HG03439 (cell line): Measurements from ENCODE around the gene NFE2L1.
"Not testable (repeated sequence)": the region's sequence is repeated elsewhere in the genome, so short reads cannot be mapped to it uniquely, and the experiment has no call there.

ENCODE experiments used
- ATAC-seq: cut with Tn5 transposase; IDR thresholded peaks from one replicate; pipeline ENCODE4 v1.9.1; 2021; ENCODE audit warnings: mild to moderate bottlenecking, moderate library complexity; ENCODE audit not compliant: unreplicated experiment

Gene NFE2L1

DNA sequence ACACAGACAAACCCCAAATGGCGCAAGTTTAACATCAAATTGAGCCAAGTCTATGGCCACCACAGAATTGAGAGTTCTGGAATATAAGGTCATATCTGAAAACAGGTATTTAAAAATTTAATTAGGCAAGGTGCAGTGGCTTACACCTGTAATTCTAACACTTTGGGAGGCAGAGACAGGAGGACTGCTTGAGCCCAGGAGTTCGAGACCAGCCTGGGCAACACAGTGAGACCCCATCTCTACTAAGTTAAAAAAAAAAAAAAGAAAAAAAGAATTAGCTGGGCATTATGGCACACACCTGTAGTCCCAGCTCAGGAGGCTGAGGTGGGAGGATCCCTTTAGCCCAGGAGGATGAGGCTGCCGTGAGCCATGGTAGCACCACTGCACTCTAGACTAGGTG is 19.1 kb downstream of the NFE2L1 start:
- ATAC-seq: no peak

DNA sequence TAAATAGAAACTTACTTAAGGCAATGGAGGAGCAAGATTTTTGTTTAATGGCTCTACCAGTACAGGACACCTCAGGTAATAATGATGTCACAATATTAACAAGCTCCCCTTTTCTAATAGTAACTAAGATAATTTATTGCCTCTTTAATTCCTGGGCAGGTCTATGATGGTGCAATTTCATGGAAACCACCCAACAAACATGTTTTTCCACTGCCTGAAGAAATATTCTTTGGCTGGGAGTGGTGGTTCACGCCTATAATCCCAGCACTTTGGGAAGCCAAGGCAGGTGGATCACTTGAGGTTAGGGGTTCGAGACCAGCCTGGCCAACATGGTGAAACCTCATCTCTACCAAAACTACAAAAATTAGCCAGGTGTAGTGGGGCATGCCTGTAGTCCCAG is 19.6 kb downstream of the NFE2L1 start:
- not testable (repeated sequence) for ATAC-seq

DNA sequence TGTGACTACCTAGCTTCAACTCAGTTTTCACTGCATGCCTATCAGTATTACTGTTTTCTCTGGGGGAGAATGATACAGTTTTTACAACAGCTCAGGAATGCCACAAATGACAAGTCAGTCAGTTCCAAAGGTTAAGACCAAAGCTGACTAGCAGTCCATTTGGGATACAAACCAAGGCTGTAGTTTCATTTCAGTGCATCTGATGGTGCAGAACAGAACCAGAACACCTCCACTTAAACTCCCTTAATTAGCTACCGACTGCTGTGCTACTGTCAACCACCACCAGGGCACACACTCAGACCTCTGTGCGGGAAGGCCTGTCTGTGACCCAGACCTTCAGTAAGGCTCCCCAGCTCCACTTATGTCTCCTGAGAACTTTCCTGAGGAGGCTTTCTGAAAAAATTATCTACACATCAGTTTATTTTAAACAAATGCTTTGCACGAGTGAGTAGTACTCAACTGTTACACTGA is 20.4 kb downstream of the NFE2L1 start:
- ATAC-seq: no peak

DNA sequence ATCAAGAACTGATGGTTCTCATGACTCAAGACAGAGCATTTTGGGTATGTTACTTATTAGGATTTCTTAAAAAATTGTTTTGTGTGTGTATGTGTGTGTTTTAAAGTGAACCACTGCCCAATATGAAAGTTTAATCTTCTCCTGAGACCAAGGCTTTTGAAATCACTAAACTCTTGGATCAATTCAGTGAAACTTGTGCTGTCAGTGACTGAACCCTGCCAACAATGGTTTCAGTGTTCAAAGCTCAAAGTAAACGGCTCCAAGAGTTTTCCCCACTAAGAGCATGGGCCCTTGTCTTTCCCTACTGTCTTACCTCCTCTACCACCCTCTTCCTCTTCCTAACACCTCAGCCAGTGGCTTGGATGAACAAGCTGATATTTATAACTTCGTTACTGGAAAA is 22.0 kb downstream of the NFE2L1 start:
- no peak for ATAC-seq

DNA sequence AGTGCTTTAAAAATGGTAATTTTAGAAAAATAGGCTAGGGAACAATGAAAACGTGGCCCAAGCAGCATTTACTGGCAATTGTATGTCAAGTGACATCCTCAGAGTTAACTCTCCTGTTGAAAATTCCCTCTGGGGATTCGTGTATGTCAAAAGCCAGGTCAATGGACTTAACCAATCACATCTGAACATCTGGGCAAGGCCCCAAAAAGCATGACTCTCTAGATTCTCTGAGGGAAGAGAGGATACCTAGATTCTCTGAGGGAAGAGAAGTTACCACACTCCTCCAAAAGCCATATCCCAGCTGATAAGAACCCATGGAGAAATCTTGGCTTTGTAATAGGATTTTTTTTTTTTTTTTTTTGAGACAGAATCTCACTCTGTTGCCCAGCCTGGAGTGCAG is 23.5 kb downstream of the NFE2L1 start:
- ATAC-seq: no peak

DNA sequence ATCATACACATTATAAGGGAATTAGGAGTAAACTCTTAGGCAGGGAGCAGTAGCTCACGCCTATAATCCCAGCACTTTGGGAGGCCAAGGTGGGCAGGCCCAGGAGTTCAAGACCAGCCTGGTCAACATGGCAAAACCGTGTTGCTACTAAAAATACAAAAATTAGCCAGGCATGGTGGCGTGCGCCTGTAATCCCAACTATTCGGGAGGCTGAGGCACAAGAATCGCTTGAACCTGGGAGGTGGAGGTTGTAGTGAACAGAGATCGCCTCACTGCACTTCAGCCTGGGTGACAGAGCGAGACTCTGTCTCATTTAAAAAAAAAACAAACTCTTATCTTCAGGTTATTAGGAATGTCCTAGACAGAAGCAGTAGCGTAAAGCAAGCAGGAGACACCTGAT is 24.7 kb downstream of the NFE2L1 start:
- not testable (repeated sequence) for ATAC-seq

DNA sequence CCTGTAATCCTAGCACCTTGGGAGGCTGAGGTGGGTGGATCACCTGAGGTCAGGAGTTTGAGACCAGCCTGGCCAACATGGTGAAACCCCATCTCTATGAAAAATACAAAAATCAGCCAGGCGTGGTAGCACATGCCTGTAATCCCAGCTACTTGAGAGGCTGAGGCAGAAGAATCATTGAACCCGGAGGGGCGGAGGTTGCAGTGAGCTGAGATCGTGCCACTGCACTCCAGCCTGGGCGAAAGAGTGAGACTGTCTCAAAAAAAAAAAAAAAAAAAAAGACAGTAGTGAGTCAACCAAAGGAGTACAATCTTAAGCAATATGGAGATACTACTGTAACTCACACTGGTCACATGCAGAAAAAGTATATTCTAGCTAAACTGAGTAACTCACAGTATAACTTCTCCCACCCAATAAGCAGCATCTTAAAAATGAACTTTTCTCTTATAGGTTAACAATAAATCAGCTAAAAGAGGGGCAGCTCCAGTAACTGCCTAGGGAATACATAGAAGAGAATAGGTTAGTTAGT is 25.5 kb downstream of the NFE2L1 start:
- ATAC-seq: not testable (repeated sequence)

DNA sequence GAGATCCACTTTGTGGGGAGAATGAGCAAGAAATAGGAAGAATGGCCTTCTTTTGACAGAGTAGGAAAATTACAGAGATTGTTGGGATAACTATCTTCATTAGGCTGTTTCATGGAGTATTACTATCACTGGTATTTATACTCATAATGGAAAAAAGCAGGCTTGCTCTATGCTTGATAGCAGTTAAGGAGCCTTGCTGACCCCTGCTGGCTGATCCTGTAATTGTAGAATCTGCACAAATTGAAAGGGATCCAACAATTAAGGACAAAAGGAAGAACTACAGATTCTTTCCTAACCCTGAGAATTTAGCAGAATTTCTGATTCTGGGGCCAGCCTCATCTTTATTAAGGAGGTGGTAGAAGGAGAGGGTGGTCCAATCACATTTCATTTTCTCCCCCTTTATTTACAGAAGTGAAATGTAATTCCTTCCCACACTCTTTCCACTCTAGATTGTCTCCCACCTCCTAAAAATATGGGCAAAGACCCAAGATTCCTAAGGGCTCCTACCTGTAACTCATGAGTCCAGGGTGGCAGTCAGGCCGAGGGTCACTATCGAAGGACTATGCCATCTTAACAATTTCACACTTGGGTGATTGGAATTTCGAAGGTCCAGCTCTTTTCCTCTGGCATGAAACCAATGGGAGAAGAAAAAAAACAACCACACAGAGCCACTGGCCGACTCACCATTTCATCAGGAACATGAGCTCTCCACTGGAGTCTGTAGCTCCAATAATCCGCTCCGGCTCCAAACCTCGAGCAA is 26.3 kb downstream of the NFE2L1 start:
- ATAC-seq: no peak

DNA sequence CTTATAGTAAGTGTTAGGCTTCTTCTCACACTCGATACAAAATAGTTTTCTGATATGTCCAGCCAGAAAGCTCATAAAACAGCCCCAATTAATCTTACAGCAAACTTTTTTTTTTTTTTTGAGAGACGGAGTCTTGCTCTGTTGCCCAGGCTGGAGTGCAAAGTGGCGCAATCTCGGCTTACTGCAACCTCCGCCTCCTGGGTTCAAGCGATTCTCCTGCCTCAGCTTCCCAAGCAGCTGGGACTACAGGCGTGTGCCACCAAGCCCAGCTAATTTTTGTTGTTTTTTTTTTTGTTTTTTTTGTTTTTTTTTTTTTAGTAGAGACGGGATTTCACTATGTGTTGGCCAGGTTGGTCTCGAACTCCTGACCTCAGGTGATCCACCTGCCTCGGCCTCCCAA is 29.0 kb downstream of the NFE2L1 start:
- ATAC-seq: not testable (repeated sequence)

DNA sequence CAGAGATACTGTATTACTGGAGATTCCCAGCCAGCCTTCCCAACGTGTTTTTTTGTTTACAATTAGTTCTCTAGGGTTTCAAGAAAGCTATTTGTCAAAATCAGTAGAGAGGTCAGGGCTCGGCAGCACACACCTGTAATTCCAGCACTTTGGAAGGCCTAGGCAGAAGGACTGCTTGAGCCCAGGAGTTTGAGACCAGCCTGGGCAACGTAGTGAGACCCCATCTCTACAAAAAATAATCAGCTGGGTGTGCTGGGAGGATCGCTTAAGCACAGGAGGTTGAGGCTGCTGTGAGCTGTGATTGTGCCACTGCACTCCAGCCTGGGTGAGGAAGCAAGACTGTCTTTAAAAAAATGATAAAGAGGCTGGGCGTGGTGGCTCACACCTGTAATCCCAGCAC is 33.7 kb downstream of the NFE2L1 start:
- ATAC-seq: no peak

DNA sequence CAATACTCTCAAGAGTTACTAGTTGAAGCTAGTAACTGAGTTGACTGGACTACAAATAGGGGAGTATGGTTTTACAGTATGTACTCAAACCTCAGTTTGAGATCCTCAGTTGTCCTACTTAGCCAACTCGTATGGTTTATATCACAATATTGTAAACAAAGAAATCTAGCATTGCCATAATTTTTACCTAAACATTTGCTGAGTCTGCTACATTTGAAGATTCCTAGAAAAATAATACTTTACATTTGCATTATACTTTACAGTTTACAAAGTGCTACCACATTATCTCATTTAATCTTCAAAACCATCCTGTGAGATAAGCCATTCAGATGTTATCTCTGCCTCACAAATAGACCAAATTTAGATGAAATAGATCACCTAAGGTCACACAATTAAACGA is 36.8 kb downstream of the NFE2L1 start:
- no peak for ATAC-seq

DNA sequence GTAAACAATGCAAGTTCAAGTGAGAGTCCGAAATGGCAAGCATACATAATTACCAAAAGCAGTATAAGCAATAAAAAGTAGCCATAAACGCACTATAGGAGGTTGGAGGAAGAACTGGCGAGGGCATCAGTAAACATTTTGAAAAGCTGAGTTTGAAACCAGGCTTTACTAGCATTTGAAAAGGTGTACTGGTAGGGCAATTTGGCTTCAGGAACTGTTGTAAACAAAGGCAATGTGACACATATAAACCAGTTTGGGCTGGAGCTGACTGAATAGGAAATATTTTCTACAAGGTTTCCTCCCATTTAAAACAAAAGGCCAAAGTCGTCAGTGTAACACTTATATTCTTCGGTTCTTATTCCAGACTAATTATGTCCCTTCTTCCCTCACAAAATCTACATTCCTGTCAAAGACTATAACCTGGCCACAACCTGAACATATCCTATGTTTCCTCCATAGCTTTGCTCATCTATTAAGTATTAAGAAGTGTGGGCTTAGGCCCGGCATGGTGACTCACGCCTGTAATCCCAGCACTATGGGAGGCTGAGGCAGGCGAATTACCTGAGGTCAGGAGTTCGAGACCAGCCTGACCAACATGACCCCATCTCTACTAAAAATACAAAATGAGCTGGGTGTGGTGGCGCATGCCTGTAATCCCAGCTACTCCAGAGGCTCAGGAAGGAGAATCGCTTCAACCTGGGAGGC is 45.3 kb downstream of the NFE2L1 start:
- ATAC-seq: no peak

DNA sequence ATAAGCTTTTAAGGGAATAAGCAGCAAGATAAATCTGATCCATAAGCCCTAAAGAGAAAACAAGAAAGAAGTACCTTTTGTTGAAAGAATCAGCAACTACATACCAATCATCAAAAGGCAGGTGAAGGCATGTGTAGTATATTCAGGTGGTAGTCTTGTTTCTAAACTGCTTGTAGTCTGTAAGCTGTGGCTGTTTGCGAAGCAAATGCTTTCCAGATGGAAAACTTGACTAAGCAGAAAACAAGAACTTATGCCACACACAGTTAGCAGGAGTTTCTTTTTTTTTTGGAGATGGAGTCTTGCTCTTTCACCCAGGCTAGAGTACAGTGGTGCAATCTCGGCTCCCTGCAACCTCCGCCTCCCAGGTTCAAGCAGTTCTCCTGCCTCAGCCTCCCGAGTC is 47.5 kb downstream of the NFE2L1 start:
- no peak for ATAC-seq

DNA sequence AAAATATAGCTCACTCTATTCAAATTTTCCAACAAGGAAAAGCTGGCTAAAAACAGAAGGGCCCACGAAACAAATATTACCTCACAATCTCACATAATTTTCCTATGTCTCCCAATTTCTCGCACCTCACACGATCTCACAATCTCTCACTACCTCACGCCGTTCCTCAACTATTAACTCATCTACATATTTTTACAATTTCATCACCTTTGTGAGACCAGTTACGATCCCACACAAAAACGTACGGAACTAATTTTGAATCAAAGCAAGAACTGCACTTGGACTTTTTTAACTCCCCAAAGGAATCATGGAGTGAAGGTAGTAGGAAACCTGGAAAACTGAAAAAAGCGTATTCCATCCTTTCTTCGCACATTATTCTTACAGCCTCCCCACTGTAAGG is 52.0 kb downstream of the NFE2L1 start:
- no peak for ATAC-seq

DNA sequence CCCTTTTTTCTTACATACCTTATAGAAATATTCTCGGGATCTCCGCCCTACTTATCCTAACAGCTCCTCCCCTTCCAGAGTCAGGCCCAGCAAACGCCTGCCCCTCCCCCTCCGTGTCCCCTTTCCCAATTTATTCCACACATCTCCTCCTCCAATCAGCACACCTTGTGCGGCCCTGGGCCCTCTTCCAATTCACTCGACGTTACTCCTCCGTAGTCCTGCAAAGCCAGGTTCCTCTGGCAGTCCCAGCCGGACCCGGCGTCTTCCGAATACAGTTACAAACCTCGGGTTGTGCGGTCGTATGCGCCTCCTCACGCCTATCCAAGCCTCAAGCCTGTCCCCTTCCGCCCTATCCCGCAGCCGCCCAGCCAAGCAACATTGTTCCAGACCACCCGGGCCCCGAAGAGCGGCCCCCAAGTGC is 52.4 kb downstream of the NFE2L1 start:
- ATAC-seq: no peak

DNA sequence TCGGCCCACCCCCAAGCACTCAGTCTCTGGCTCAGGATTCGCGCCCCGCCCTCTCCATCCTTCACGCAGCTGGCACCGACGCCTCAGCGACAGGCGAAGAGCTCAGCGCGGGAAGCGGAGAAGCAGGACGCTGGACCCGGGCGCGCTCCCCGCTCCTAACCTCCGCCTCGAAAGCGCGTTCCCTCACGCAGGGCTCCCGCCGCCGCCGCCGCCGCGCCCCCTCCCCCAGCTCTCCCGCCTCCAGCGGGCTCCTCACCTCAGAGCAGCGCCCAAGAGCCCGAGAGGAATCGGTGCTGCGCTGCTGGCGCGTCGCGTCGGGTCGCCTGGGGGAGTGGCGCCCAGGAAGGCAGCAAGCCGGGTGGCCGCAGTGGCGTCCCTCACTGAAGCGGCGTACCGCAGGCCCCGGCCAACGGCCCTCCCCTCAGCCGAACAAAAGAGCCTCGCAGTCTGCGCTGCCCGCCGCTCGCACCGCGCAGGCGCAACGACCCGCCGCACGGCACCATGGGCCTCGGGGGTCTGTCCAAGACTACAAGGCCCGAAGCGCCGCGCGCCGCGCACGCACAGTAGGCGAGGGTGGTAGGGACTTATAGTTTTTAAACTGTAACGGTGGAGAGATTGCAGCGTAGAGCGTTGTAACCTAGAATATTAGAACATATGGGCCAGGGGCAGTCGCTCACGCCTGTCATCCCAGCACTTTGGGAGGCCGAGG is 53.0 kb downstream of the NFE2L1 start, which contains the start of gene CBX1:
Gene CBX1 (minus strand): TSS at position 467 of the 709 bp plus-strand sequence. CDS start 24,474 bp downstream, outside the sequence.
- ATAC-seq: peak; percentile 89

DNA sequence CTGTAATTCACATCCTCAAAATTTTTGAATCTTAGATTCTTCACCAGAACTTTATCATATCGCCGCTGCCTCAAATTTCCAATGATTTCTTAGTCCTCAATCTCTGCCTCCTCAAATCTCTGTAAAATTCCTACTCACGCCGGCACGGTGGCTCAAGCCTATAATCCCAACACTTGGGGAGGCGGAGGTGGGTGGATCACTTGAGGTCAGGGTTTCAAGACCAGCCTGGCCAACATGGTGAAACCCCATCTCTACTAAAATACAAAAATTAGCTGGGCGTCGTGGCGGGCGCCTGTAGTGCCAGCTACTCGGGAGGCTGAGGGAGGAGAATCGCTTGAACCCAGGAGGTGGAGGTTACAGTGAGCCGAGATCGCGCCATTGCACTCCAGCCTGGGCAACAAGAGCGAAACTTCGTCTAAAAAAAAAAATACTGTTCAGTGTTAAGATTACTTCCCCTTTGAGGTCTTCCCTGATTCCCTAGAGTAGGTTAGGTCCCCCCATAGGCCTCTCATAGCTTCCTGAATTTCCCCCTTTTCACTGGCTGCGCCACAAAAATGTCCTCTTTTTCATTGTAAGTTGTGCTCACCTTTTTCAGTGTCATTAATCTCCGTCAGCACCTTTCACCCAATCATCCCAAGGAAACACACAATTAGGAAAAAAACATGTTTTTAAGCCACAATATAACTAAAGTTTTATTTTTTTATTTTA is 54.0 kb downstream of the NFE2L1 start:
- no peak for ATAC-seq

DNA sequence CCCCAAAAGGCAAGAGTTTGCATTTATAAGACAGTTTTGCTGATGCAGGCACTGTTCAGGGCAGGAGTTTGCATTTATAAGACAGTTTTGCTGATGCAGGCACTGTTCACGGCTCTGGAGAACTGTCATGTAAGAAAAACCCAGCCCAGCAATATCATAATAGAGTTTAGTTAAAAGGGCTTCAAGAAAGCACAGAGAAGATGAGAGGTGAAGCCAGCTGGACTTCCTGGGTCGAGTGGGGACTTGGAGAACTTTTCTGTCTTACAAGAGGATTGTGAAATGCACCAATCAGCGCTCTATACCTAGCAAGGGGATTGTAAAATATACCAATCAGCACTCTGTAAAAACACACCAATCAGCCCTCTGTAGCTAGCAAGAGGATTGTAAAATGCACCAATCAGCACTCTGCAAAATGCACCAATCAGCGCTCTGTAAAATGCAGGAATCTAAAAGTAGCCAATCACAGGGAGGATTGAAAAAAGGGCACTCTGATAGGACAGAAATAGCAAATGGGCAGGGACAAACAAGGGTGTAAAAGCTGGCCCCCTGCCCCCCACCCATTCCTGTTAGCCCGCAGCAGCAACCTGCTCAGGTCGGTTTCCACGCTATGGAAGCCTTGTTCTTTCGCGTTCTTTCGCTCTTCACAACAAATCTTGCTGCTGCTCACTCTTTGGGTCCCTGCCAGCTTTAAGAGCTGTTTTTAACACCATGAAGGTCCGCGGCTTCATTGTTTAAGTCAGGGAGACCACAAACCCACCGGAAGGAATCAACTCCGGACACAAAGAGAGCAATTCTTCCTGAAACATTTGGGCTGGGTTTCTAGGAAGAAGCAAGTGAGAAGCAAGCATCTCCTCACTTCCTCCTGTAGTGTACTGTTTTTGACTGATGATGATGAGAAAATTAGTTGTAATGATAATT is 54.9 kb downstream of the NFE2L1 start:
- ATAC-seq: no peak

DNA sequence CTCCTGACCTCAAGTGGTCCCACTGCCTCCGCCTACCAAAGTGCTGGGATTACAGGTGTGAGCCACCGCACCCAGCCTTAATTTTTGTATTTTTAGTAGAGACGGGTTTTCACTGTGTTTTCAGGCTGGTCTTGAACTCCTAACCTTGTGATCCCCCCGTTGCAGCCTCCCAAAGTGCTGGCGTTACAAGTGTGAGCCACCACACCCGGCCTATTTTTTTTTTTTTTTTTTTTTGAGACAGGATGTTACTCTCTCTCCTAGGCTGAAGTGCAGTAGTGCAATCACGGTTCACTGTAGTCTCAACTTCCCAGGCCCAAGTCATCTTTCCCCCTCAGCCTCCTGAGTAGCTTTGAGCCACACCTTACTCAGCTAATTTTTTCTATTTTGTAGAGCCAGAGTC is 56.3 kb downstream of the NFE2L1 start:
- ATAC-seq: no peak

DNA sequence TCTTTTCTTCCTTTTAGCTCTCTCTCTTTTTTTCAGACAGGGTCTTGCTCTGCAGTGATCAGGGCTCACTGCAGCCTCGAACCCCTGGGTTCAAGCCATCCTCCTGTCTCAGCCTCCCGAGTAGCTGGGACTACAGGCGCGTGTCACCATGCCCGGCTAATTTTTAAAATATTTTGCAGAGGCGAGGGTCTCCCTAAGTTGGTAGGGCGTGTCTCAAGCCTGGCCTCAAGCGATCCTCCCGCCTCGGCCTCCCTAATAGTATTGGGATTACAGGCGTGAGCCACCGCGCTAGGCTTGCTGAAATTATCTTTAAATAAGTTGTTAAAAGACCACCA is 58.6 kb downstream of the NFE2L1 start:
- ATAC-seq: no peak
